ENCODE measurements around the gene TMEM154. TPM values are rescaled to one million over a fixed set of nuclear protein-coding genes. Genes with fewer than 3 reads are reported as not detected.

TMEM154 gene
- total and polyA plus RNA-seq, 9 donors, result 0.11 to 1.5 (median 0.53) TPM

DNA sequence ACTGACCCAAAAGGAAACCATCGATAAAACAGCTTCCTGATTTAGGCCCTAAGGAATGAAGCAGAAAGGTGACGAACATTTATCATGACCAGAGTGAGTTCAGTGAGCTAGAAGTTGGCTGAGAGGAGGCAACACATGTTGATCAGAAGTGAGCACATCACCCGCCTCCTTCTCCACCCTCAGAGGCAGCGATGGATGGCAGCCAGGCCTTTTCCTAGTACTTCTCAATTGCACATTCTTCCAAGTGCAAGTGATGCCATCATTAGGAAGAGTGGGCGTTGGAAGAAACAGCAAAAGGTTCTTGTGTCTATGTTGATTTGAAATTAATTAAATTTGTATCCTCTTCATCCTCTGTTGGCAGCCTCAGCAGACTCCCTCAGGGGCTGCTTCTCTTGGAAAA, 51.7 kb downstream of the TMEM154 start:
- H3K36me3 ChIP-seq, result no peaks in the 10 kb centered on the region
- intact Hi-C loops (cut with DNase I), result no loop called here
- no peaks in the 10 kb centered on the region for H3K27me3 ChIP-seq
- H3K27ac ChIP-seq, result no peak overlapping the region
- TF ChIP-seq EP300 (IDR thresholded peaks at IDR 0.05) (no peak), POLR2A (IDR thresholded peaks at IDR 0.05) (no peak)
- TF ChIP-seq, protein P1, sequence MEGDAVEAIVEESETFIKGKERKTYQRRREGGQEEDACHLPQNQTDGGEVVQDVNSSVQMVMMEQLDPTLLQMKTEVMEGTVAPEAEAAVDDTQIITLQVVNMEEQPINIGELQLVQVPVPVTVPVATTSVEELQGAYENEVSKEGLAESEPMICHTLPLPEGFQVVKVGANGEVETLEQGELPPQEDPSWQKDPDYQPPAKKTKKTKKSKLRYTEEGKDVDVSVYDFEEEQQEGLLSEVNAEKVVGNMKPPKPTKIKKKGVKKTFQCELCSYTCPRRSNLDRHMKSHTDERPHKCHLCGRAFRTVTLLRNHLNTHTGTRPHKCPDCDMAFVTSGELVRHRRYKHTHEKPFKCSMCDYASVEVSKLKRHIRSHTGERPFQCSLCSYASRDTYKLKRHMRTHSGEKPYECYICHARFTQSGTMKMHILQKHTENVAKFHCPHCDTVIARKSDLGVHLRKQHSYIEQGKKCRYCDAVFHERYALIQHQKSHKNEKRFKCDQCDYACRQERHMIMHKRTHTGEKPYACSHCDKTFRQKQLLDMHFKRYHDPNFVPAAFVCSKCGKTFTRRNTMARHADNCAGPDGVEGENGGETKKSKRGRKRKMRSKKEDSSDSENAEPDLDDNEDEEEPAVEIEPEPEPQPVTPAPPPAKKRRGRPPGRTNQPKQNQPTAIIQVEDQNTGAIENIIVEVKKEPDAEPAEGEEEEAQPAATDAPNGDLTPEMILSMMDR (IDR thresholded peaks at IDR 0.05), result no peak
- no peaks in the 10 kb centered on the region for H3K4me1 ChIP-seq (ENCODE audit: insufficient read depth)
- H3K4me3 ChIP-seq, result no peak overlapping the region
- no peaks in the 10 kb centered on the region for H3K9me3 ChIP-seq
- DNase-seq, result no peak
- 84 to 88% (median 86%) methylated on average over 5 of the region's 5 CpGs for WGBS, 3 donors

DNA sequence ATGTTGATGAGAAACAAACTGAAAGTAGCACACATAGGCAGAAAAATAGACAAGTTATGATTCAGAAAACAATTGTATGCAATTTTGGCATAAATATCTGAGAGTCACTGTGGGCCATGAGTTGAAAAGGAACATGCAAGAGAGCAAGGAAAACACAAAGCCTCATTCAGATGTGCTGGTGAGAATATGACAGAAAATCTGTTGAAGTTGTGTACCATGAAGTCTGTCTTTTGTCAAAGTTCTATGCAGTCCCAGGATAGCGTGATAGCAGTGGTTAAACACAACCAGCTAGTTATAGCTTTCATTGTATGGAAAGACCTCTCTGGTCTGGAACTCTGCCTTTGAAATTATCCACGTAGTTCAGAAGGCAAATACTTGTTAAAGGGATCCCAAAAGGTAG, 53.0 kb downstream of the TMEM154 start:
- Histone ChIP-seq H3K27ac (no peak overlapping the region), H3K4me1 (ENCODE audit: insufficient read depth) (no peaks in the 10 kb centered on the region), H3K36me3 (no peaks in the 10 kb centered on the region), H3K9me3 (no peaks in the 10 kb centered on the region), H3K27me3 (no peaks in the 10 kb centered on the region), H3K4me3 (no peak overlapping the region)
- intact Hi-C loops (cut with DNase I), result no loop called here
- DNase-seq, result no peak
- 69 to 85% (median 73%) methylated on average over 2 of the region's 2 CpGs for WGBS, 3 donors
- no peak for TF ChIP-seq POLR2A (IDR thresholded peaks at IDR 0.05)
- no peak for TF ChIP-seq EP300 (IDR thresholded peaks at IDR 0.05)
- TF ChIP-seq, protein P1 (IDR thresholded peaks at IDR 0.05), result no peak

DNA sequence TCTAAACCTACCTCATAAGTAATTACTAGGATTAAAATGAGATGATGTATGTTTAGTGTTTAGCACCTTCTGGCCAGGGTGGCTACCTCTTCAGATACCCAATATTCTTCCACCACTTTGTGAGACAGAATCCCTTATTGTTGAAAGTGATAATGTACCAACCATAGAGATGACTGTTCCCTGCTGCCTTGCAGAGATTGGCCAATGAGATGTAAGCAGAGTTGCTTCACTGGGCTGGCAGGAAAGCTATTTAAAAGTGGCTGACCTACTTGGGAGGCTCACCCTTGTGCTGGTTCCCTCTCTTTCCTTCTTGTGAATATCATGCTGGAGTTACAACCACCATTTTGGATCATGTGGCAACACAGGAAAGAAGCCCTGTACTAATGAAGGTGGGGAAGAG, 58.9 kb downstream of the TMEM154 start:
- no peaks in the 10 kb centered on the region for H3K36me3 ChIP-seq
- no peaks in the 10 kb centered on the region for H3K9me3 ChIP-seq
- no peaks in the 10 kb centered on the region for H3K27me3 ChIP-seq
- intact Hi-C loops (cut with DNase I), result no loop called here
- H3K4me3 ChIP-seq, result no peak overlapping the region
- H3K4me1 ChIP-seq (ENCODE audit: insufficient read depth), result no peaks in the 10 kb centered on the region
- H3K27ac ChIP-seq, result no peak overlapping the region
- DNase-seq, result no peak
- TF ChIP-seq, protein P1 (IDR thresholded peaks at IDR 0.05), result no peak
- no peak for TF ChIP-seq POLR2A (IDR thresholded peaks at IDR 0.05)
- TF ChIP-seq EP300 (IDR thresholded peaks at IDR 0.05), result no peak

DNA sequence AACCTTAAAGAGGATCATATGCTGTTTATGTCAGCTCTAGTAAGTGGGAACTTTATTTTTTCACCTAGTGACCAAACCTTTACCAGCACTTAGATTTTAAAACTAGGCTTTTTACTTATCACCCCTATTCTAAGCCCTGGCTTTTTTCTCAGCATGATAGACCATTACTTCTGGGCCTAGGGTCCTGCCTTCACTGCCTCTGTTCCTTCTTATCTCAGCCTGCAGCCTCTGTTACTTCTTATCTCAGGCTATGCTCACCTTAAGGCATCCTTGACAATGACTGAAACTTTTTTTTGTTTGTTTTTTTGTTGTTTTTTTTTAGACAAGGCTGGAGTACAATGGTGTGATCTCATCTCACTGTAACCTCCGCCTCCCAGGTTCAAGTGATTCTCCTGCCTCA, 59.6 kb downstream of the TMEM154 start:
- Histone ChIP-seq H3K36me3 (no peaks in the 10 kb centered on the region), H3K4me3 (no peak overlapping the region), H3K4me1 (ENCODE audit: insufficient read depth) (no peaks in the 10 kb centered on the region), H3K27ac (no peak overlapping the region), H3K27me3 (no peaks in the 10 kb centered on the region), H3K9me3 (no peaks in the 10 kb centered on the region)
- intact Hi-C loops (cut with DNase I), result no loop called here
- TF ChIP-seq POLR2A (IDR thresholded peaks at IDR 0.05) (no peak), EP300 (IDR thresholded peaks at IDR 0.05) (no peak)
- TF ChIP-seq, protein P1 (IDR thresholded peaks at IDR 0.05), result no peak
- WGBS, 3 donors, result 97 to 100% (median 100%) methylated on average over 1 of the region's 1 CpG
- no peak for DNase-seq

DNA sequence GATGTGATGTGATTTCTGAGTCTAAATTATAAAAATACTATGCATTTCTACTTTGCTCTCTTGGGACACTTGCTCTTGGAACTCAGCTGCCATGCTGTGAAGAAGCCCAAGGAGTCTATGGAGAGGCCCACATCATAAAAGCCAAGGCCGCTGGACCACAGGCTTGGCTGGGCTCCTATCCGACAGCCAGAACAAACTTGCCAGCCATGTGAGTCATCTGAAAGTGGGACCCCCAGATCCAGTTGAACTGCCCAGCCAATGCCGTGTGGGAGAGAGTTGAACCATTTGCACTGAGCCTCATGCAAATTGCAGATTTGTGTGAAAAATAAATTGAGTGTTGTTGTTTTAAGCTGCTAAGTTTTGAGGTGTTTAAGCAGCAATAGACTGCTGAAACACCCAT, 60.2 kb downstream of the TMEM154 start:
- no peaks in the 10 kb centered on the region for H3K9me3 ChIP-seq
- H3K4me3 ChIP-seq, result no peak overlapping the region
- no peak for DNase-seq
- TF ChIP-seq POLR2A (IDR thresholded peaks at IDR 0.05) (no peak), EP300 (IDR thresholded peaks at IDR 0.05) (no peak)
- TF ChIP-seq, protein P1 (IDR thresholded peaks at IDR 0.05), result no peak
- H3K4me1 ChIP-seq (ENCODE audit: insufficient read depth), result no peaks in the 10 kb centered on the region
- H3K27ac ChIP-seq, result no peak overlapping the region
- H3K27me3 ChIP-seq, result no peaks in the 10 kb centered on the region
- WGBS, 3 donors, result 76 to 90% (median 89%) methylated on average over 3 of the region's 3 CpGs
- H3K36me3 ChIP-seq, result no peaks in the 10 kb centered on the region
- intact Hi-C loops (cut with DNase I), result no loop called here

Data from ovary (tissue), 9 donors.